GM21526 (cell line): Measurements from ENCODE around the gene NPEPPS.
"Not testable (repeated sequence)": the region's sequence is repeated elsewhere in the genome, so short reads cannot be mapped to it uniquely, and the experiment has no call there.

Source experiments
- ATAC-seq: cut with Tn5 transposase; IDR thresholded peaks from one replicate; pipeline ENCODE4 v1.9.1; 2021; ENCODE audit warnings: moderate library complexity; ENCODE audit not compliant: unreplicated experiment, low FRiP score

Gene NPEPPS

DNA sequence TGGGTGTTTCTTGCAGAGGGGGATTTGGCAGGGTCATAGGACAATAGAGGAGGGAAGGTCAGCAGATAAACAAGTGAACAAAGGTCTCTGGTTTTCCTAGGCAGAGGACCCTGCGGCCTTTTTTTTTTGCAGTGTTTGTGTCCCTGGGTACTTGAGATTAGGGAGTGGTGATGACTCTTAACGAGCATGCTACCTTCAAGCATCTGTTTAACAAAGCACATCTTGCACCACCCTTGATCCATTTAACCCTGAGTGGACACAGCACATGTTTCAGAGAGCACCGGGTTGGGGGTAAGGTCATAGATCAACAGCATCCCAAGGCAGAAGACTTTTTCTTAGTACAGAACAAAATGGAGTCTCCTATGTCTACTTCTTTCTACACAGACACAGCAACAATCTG is 25.2 kb downstream of the NPEPPS start:
- not testable (repeated sequence) for ATAC-seq

DNA sequence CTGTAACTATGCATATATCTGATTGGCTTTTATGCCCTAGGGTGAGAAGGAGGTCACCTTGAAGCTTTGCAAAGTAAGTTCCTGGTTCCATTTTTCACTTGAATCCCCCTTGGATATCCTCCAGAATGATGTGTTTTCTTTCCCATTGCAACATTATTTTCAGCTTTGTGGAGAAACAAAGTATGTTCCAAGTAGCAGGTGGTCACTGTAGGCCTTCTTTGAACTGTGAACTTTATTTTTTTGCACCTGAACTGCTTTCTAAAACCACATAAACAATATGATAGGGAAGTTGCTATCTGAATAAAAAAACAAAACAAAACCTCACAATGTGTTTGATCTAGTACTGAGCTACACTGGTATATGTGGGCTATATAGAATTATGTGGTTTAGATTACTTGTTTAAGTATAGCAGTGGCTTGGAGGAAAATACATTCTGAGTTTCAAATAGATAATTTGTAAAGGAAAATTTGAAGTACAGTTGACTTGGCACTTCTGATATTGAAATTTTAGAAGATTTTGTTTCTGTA is 29.7 kb downstream of the NPEPPS start:
- ATAC-seq: not testable (repeated sequence)

DNA sequence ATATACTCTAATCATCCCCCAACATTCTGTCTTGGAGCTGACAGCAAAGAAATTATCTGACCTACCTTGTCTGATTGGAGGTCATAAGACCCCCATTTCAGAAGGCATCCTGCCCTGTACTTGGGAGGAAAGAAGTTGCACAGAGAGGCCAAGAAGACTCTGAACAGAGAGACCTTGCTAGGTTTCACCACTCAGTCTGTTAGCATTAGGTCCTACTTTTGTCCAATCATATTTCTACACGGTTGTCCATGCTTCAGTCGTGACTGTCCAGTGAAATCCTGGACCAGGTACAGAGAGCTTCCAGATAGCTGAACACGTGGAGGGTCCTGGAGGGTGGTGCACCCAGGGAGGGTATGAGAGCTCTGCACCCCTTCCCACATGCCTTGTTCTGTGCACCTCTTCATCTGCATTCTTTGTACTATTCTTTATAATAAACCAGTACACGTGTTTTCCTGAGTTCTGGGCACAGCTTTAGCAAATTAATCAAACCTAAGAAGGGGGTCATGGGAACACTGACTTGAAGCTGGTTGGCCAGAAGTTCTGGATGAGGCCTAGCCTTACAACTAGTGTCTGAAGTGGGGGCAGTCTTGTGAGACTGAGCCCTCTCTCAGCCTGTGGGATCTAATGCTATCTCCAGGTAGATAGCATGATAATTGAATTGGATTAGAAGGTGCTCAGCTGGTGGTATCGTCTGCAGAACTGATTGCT is 30.9 kb downstream of the NPEPPS start:
- not testable (repeated sequence) for ATAC-seq

DNA sequence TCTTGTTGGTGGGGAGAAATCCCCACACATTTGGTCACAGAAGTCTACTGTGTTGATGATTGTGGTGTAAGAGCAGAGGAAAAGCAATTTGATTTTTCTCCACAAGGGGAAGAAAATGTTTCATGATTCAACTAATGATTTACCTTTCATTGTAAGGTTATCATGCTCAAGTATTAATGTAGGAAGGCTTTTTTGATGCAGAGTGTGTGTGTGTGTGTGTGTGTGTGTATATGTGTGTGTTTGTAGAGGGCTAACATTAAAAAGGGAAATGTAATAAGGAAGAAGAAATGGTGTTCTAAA is 31.4 kb downstream of the NPEPPS start:
- not testable (repeated sequence) for ATAC-seq

DNA sequence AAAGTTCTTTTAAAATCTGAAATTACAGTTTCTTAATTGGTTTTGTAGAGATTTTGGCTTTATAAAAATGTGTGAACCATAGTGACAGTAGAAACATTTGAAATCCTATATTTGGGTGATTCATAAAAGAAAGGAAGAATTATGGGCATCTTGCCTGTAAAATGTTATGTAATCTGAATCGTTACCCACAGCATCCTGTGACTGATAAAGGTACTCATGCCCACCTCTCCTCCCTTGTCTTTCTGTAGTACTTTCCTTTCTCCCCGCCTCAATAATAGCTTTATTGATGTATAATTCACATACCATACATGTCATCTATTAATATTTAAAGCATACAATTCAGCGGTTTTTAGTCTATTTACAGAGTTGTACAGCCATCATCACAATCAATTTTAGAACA is 36.4 kb downstream of the NPEPPS start:
- not testable (repeated sequence) for ATAC-seq

DNA sequence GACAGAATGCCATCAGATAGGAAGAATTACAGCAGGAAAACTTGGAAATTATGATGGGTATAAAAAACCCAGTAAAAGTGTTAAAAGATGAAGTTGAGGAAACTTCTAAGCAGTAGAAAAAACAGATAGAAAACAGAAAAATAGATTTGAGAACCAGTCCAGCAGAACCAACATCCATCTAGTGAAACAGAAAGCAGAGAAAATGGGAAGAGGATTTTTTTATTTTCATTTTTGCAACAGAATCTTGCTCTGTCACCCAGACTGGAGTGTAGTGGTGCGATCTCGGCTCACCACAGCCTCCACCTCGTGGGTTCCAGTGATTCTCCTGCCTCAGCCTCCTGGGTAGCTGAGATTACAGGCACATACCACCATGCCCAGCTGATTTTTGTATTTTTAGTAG is 41.7 kb downstream of the NPEPPS start:
- ATAC-seq: not testable (repeated sequence)

DNA sequence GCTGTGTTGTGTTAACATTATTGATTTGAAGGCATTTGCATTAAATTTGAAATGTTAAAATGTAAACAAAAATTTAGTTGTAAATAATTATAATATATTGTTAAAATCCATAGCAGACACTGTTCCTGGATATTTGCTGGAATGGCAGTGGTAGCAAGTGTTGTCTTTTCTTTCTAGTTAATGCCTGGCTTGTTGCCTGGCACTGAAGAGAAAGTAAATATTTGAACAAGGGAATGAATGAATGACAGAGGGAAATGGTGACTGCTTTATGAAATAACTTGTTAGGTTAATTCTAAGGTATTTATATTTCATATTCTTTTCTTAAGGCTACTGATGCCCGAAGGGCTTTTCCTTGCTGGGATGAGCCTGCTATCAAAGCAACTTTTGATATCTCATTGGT is 51.5 kb downstream of the NPEPPS start:
- not testable (repeated sequence) for ATAC-seq

DNA sequence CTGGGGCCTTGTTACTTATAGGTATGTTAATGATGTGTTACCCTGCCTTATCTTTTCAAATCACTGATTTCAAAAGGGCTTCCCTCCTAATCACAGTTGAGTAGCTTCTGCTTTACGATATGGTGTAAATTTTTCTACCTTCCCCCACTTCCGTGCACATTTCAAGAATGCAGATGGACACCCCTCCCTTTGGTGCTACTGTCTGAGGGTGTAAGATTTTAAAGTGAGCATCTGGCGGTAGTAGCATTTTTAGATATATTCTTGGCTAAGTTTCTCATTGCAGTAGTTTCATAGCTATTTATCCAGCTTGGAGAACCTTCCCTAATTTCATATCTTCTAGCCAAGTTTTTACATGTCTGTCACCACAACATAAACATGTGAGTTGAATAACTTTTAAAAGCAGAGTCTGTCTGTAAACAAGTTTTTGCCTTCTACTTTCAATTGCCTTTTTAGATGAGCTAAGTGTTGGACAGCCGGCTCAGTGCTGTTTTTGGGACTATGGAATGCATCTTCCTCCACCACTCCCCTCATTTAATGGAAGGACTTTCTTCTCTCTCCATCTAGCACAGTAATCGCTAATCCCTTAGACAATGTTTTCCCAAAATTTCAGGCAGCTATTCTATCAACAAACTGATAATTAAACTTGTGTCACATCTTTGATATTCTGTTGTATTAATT is 55.6 kb downstream of the NPEPPS start:
- ATAC-seq: not testable (repeated sequence)

DNA sequence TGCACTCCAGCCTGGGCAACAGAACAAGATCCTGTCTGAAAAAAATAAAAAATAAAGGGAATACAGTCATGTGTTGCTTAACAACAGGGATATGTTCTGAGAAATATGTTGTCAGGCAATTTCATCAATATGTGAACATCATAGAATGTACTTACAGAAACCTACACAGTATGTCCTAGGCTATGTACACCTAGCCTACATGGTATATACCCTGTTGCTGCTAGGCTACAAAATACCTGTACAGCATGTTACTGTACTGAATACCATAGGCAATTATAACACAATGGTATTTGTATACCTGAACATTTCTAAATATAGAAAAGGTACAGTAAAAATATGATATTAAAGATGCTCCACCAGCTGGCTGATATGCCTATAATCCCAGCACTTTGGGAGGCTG is 62.6 kb downstream of the NPEPPS start:
- not testable (repeated sequence) for ATAC-seq

DNA sequence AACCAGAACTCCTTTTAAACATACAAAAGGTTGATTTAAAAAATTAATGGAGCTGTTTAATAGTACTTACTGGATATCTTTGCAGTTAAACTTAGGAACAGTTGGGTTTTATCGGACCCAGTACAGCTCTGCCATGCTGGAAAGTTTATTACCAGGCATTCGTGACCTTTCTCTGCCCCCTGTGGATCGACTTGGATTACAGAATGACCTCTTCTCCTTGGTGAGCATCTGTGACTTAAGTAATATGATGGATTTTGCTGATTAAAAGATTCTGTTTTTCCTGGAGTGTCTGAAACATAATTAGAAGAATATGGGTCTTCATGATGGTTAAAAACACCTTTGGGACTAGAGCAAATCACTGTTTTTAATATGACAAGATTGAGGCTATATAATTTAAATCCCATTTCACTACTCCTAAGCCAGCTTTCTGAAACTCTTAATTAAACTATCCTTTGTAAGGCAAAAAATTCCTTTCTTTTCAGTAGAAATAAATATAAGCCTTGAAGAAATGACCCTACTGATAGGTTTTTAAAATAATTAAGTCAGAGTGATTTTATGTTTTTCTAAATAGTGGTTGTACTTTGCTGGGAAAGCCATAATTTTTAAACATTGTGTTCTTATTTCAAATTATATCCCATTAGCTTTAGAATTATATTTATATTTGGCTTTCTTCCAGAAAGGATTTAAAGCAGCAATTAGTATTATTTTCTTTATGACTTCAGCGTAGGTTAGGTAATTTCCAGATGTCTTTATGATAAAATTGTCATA is 73.1 kb downstream of the NPEPPS start:
- no peak for ATAC-seq

DNA sequence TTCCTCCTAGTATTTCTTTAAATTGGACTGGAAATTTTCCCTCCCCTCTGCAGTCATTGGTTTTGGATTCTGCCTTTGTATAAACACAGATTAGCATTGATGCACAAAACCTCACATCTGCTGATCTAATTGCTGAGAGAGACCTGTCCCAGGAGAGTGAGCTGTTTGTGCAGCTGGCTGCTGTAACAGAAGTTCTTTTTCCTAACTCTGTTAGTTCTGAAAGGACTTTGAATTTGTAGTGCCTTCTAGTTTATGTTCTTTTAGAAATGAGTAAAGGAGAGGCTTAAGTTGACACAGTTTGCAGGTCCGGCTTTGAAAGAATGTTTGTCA is 73.7 kb downstream of the NPEPPS start:
- ATAC-seq: no peak

DNA sequence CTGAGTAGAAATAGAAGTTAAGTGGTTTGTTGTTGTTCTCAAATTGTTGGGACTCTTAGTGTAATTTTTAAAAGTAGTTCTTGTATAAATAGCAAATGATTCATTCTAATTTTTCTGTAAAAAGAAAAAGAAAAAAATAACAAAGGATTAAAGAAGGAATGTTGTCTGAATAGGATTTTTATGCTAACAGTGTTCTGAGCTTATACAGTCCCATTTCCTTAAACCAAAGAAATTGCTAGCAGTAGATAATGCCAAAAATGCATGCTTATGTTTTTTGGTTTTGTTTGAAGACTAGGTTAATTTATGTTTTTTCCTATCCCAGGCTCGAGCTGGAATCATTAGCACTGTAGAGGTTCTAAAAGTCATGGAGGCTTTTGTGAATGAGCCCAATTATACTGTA is 74.1 kb downstream of the NPEPPS start:
- ATAC-seq: no peak

DNA sequence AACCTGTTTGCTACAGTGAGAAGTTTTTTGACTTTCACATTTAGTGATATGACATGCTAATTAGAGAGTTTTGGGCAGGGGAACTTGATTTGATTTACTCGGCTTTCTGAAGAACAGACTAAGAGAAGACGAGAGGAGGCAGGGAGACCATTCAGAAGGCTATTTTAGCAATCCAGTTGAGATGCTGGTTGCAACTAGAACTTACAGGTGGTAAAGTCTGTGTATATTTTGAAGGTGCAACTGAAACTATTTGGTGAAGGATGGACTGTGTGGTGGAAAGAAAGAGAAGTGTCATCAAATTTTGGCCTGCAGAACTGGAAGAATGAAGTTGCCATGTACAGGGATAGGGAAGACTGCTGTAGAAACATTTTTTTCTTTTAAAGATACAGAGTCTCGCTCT is 76.6 kb downstream of the NPEPPS start:
- ATAC-seq: no peak

DNA sequence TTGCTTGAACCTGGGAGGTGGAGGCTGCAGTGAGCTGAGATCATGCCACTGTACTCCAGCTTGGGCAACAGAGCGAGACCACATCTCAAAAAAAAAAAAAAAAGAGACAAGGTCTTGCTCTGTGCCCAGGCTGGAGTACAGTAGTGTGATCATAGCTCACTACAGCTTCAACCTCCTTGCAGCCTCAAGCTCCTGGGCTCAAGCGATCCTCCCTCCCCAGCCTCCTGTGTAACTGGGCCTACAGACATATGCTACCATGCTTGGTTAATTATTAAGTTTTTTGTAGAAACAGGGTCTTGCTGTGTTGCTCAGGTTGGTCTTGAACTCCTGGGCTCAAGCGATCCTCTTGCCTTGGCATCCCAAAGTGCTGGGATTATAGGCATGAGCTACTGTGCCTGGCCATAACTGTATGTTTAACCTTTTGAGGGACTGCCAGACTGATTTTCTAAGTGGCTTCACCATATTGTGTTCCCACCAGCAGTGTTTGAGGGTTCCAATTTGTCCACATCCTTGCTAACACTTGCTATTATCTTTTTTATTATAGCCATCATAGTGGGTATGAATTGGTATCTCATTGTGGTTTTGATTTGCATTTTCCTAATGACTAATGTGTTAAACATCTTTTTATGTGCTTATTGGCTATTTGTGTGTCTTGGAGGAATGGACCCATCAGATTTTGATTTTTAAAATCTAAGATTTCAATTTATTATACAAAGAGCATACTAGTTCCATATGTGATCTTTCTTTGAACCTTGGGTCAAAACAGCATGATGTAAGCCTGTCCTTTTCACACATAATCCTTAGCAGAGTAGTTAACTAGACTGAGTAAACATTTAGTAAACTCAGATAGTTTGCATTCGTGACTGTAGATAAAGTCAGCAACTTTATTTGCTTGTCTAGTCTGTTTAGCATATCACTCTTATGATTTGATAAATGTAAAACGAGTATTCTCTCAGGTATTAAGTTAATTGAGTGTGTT is 80.8 kb downstream of the NPEPPS start:
- no peak for ATAC-seq

DNA sequence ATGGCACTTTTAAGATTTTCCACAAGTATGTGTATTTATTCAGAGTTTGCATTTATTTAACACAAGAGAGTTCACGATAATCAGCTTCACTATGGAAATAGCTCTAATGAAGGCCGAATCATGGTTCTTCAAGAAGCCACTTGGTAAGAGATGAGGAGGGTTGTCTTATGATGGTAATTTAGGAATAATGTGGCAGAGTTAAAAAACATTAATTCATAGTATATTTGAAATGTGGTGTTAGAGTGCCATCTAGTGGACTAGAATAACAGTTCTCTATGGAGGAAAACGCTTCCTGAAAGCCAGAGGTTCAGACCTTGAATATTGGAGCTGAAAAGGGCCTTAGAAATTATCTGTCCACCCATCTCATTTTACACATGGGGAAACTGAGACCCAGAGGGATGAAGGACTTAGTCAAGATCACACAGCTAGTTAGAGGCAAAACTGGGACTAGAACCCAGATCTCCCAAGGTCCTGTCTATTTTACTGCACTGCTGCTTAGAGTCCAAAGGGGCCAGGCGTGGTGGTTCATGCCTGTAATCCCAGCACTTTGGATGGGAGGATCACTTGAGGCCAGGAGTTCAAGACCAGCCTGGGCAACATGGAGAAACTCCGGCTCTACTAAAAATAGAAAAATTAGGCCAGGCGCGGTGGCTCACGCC is 85.0 kb downstream of the NPEPPS start:
- ATAC-seq: no peak

DNA sequence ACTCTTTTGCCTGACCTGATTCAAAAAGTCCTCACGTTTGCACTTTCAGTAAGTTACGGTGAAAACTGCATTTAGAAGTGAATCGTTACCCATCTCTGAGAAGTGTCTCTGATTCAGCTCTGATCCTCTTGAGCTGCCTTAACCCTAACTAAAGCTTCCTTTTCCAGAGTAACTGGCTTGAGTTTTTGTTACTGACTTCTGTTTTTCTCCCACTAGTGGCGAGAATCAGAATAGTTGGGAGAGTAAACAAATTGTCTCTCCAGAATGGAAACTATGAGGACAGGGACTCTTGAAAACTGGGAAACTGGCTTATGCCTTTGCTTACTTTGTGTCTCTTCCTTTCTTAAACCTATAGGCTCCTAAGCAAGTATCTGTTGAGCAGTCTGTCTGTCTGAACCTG is 87.5 kb downstream of the NPEPPS start:
- ATAC-seq: no peak

DNA sequence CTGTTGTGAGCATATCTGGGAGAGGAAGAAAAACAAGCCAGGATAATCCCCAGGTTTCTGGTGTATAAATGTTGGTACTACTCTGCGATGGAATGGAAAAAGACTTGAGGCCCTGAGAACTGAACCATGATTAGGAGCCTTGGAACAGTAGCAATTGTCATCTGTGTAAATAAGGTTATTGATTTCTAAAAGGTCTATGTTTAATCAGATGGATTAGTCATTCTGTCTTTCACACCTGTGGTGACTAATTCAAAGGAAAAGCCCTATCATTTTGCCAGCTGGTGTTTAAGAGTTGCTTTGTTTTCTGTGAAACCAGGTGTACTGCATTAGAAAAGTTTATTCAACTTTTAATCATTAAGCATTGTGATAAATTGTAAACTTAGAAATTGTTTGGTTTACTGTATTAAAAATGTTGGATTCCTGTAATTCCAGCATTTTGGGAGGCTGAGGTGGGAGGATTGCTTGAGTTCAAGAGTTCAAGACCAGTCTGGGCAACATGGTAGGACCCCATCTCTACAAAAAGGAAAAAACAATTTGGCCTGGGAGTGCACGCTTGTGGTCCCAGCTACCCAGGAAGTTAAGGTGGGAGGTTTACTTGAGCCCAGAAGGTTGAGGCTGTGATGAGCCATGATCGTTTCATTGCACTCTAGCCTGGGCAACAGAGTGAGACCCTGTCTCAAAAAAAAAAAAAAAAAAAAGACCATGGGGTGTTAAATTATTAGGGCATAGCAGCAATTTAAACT is 89.8 kb downstream of the NPEPPS start:
- no peak for ATAC-seq

DNA sequence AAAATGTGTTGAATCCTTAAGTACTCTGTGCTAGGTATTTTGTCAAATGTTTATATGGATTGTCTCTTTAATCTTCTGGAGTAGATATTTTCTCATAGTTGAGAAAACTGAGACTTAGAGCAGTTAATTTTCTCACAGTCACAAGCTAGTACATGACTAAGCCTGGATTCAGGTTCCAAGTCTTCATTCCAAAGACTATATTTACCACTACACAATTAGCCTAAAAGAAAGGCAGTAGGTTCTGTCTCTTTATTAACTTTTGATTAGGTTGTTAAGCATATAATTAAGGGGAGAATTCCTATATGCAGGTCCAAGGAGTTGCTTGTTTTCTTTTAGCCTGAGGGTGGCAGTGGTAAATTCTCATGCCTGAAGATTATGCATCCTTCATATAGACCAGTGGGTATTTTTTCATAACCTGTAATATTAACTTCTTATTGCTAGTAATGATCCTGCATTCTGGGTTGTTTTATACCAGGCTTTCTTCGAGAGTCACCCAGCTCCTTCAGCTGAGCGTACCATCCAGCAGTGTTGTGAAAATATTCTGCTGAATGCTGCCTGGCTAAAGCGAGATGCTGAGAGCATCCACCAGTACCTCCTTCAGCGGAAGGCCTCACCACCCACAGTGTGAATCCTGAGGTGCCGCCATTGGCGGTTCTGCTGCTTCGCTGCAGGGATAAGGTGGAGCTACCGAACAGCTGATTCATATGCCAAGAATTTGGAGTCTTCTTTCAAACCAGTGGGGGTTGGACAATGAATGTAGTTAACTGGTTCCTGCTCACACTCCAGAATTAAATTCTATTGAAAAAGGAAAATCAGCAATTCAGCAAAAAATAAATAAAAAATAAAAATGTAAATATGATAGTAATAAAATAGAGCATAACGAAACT is 90.6 kb downstream of the NPEPPS start:
- ATAC-seq: no peak
